Activated naive CD8-positive, alpha-beta T cell treated with anti-CD3 and anti-CD28 coated beads, Interleukin-2, amount 10 ng/mL, durations not matched to agents 7 days and 5 days (primary cell): ENCODE results near the gene ZNF778. TPM values are rescaled to one million over a fixed set of nuclear protein-coding genes. Genes with fewer than 3 reads are reported as not detected.

Experiments
- ATAC-seq: fragments of 150-1000 bp; cut with Tn5 transposase; one replicate; pipeline ENCODE4 v1.10.0; 2021; ENCODE audit warnings: low read depth, moderate library complexity
- POLR2A ChIA-PET: fragments of 350-600 bp; sonication (Branson Sonifier 250); formaldehyde crosslinking; loops from one replicate; lab custom pipeline; 2021; ENCODE audit warnings: antibody characterized with exemption; lab: Charles Lee
- DNase-seq: peaks from one replicate; pipeline ENCODE4 v3.0.0; 2021
- H3K27ac Mint-ChIP-seq: one replicate; pipeline ENCODE4 v1.8.0; 2022; ENCODE audit warnings: mild to moderate bottlenecking, mixed read lengths
- H3K27me3 Mint-ChIP-seq: one replicate; pipeline ENCODE4 v1.8.0; 2022; ENCODE audit warnings: mild to moderate bottlenecking, moderate library complexity, mixed read lengths
- H3K36me3 Mint-ChIP-seq: one replicate; pipeline ENCODE4 v1.8.0; 2021; ENCODE audit warnings: mild to moderate bottlenecking, mixed read lengths
- H3K4me1 Mint-ChIP-seq: one replicate; pipeline ENCODE4 v1.8.0; 2021; ENCODE audit warnings: mixed read lengths
- H3K4me3 Mint-ChIP-seq: one replicate; pipeline ENCODE4 v1.8.0; 2022; ENCODE audit warnings: mild to moderate bottlenecking, moderate library complexity, mixed read lengths
- H3K9me3 Mint-ChIP-seq: one replicate; pipeline ENCODE4 v1.8.0; 2021; ENCODE audit warnings: mixed read lengths
- total RNA-seq, 2 experiments: library from RNA; stranded (reverse); gene quantifications; one replicate each; pipeline ENCODE4 v1.2.3, GENCODE V29; 2021

ZNF778 gene
- total RNA-seq = 10 to 100 TPM in 1 of 2 experiments, 1 to 10 TPM in 1; 9.0 to 10.4 TPM

- POLR2A ChIA-PET = interaction anchor here (0.6 to 1.6 kb wide), 13 partner anchors 23 to 755 kb away, joined by 3 to 11 read pairs (median 3); partner anchors contain the start of genes APRT, CDH15, GALNS and TRAPPC2L
- DNase-seq = peak; percentile 88
- peak within 1 kb of the TSS; percentile 91 for H3K4me3 Mint-ChIP-seq
- peaks cover 18% of the 10 kb centered on the region for H3K4me1 Mint-ChIP-seq
- ATAC-seq = peak; percentile 83
- peak within 1 kb of the TSS; percentile 92 for H3K27ac Mint-ChIP-seq
- peaks cover 8% of the 10 kb centered on the region for H3K36me3 Mint-ChIP-seq
- peaks cover 3% of the 10 kb centered on the region for H3K27me3 Mint-ChIP-seq
- no peaks in the 10 kb centered on the region for H3K9me3 Mint-ChIP-seq
Measured at GRCh38 chr16:89217388-89218191, at the start of gene ZNF778. TSS of gene ZNF778 (plus strand) at chr16:89217703. CDS start at chr16:89221128, 3,425 bp downstream.

GRCh38 chr16:89168381-89169189 is 48.9 kb upstream of the ZNF778 start:
- Mint-ChIP-seq H3K36me3 (no peaks in the 10 kb centered on the region), H3K4me1 (peaks cover 5% of the 10 kb centered on the region), H3K27ac (no peak overlapping the region), H3K27me3 (peaks cover 7% of the 10 kb centered on the region), H3K4me3 (no peak overlapping the region), H3K9me3 (no peaks in the 10 kb centered on the region)
- no peak for ATAC-seq
- DNase-seq = no peak
- POLR2A ChIA-PET = no interaction called here

DNA sequence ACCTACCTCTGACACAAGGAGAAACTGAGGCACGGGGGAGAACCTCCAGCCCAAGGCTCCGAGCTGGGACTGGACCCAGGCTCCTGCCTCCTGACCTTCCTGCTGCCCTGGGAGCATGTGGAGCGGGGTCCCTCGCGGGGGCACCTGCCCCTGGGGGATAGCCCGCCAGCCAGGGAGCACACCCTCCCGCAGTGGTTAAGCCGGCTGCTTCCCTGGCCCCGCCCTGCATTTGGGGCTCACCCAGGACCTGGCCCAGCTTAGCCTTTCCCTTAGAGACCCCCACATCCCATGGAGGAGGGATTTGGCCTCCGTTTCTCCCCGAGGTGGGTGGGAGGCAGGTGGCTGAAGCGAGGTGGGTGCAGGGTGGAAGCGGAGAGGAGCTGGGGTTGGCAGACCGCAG is 47.7 kb upstream of the ZNF778 start:
- H3K4me3 Mint-ChIP-seq = no peak overlapping the region
- ATAC-seq (no peak), DNase-seq (no peak)
- H3K9me3 Mint-ChIP-seq = no peaks in the 10 kb centered on the region
- peaks cover 5% of the 10 kb centered on the region for H3K4me1 Mint-ChIP-seq
- no peaks in the 10 kb centered on the region for H3K36me3 Mint-ChIP-seq
- H3K27ac Mint-ChIP-seq = no peak overlapping the region
- POLR2A ChIA-PET = no interaction called here
- H3K27me3 Mint-ChIP-seq = peaks cover 7% of the 10 kb centered on the region

GRCh38 chr16:89170346-89171215 is 46.9 kb upstream of the ZNF778 start:
- ATAC-seq (peak; percentile 2), DNase-seq (no peak)
- Mint-ChIP-seq H3K4me3 (peak overlapping the region; percentile 71), H3K36me3 (no peaks in the 10 kb centered on the region), H3K9me3 (no peaks in the 10 kb centered on the region), H3K27me3 (peaks cover 7% of the 10 kb centered on the region), H3K4me1 (peaks cover 5% of the 10 kb centered on the region), H3K27ac (peak overlapping the region; percentile 51)
- POLR2A ChIA-PET = interaction anchor here (0.7 to 1.4 kb wide), 3 partner anchors 47 to 314 kb away, joined by 3 to 5 read pairs (median 4); partner anchors contain the start of genes ACSF3, GALNS, TRAPPC2L and ZNF778

DNA sequence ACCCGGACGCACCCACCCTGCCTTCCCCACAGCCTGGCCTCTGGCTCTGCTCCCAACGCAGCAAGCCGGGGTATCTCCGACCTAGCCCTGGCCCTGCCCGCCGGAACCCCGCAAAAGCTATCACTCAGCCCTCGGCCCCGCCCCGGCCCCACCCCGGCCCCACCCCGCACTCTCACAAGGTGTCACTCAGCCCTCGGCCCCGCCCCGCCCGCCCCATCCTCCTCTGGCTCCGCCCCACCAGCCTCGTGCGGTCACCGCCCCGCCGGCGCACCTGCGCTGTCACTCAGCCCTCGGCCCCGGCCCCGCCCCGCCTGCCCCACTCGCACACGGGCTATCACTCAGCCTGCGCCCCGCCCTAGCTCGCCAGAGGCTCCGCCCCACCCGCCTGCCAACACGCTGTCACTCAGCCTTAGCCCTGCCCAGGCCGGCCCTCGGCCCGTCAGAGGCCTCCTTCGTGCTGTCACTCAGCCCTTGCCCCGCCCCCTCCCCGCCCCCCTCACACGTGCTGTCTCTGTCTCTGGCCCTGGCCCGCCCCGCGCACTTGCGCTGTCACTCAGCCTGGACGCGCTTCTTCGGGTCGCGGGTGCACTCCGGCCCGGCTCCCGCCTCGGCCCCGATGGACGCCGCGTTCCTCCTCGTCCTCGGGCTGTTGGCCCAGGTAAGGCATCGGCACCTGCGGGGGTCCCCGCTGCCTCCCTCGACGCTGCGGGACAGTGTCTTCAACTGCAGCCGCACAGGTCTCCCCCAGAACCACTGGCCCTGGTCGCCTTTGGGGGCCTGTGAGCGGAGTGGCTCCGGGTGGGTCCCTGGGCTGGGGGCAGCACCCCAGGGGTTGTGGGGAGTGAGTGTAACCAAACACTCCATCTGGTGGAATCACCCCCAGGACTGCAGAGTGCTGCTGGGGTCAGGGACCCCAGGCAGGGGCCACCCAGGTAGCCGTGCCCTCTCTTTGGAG is 46.0 kb upstream of the ZNF778 start, which contains the start of gene CDH15:
CDH15 (plus strand) TSS at position 533 of the 955 bp plus-strand sequence; CDS start at position 617, 84 bp downstream.
- peak; percentile 92 for DNase-seq
- POLR2A ChIA-PET = interaction anchor here (0.7 to 1.4 kb wide), 3 partner anchors 46 to 315 kb away, joined by 3 to 5 read pairs (median 4); partner anchors contain the start of genes ACSF3, GALNS, TRAPPC2L and ZNF778
- Mint-ChIP-seq H3K27ac (peak within 1 kb of the TSS; percentile 51), H3K4me3 (peak within 1 kb of the TSS; percentile 71), H3K4me1 (peaks cover 5% of the 10 kb centered on the region), H3K36me3 (no peaks in the 10 kb centered on the region), H3K9me3 (no peaks in the 10 kb centered on the region), H3K27me3 (peaks cover 7% of the 10 kb centered on the region)
- ATAC-seq = peak; percentile 95

DNA sequence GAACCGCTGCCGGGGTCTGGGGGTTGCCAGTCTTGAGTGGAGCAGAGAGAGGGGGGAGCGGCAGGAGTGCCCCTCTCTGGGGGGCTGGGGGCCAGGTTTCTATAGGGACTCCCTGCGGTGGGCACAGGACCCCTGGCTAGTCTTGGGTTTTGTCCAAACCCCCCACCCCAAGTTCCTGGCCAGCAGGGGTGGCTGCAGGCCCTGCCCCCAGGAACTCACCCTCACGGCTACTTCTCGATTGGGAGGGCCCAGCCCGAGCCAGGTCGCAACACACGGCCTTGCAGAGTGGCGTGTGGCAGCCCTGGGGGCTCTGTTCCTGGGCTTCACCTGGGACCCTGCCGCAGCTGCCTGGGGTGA is 45.4 kb upstream of the ZNF778 start:
- DNase-seq (no peak), ATAC-seq (no peak)
- Mint-ChIP-seq H3K27ac (no peak overlapping the region), H3K4me1 (peaks cover 5% of the 10 kb centered on the region), H3K4me3 (no peak overlapping the region), H3K9me3 (no peaks in the 10 kb centered on the region), H3K27me3 (peaks cover 7% of the 10 kb centered on the region), H3K36me3 (no peaks in the 10 kb centered on the region)
- POLR2A ChIA-PET = no interaction called here

- DNase-seq (no peak), ATAC-seq (no peak)
- peaks cover 7% of the 10 kb centered on the region for H3K27me3 Mint-ChIP-seq
- H3K27ac Mint-ChIP-seq = no peak overlapping the region
- H3K4me3 Mint-ChIP-seq = no peak overlapping the region
- H3K4me1 Mint-ChIP-seq = peaks cover 5% of the 10 kb centered on the region
- POLR2A ChIA-PET = no interaction called here
- H3K9me3 Mint-ChIP-seq = no peaks in the 10 kb centered on the region
- H3K36me3 Mint-ChIP-seq = no peaks in the 10 kb centered on the region
Measured at GRCh38 chr16:89172528-89173173, 44.9 kb upstream of the ZNF778 start.

- POLR2A ChIA-PET = interaction anchor here (1.1 kb wide), 1 partner anchor 362 kb away, joined by 3 read pairs; the partner anchor contains the start of gene APRT
- no peak overlapping the region for H3K27ac Mint-ChIP-seq
- DNase-seq = no peak
Measured at GRCh38 chr16:89173174-89173921, 44.2 kb upstream of the ZNF778 start.

GRCh38 chr16:89174055-89174827 is 43.3 kb upstream of the ZNF778 start:
- ATAC-seq (no peak), DNase-seq (no peak)
- H3K27ac Mint-ChIP-seq = no peak overlapping the region
- H3K4me1 Mint-ChIP-seq = peaks cover 5% of the 10 kb centered on the region
- peaks cover 4% of the 10 kb centered on the region for H3K27me3 Mint-ChIP-seq
- POLR2A ChIA-PET = interaction anchor here (1.1 kb wide), 1 partner anchor 363 kb away, joined by 3 read pairs; the partner anchor contains the start of gene APRT
- no peaks in the 10 kb centered on the region for H3K9me3 Mint-ChIP-seq
- H3K4me3 Mint-ChIP-seq = no peak overlapping the region
- no peaks in the 10 kb centered on the region for H3K36me3 Mint-ChIP-seq

More at GRCh38 chr16:89173174-89173921, 44.2 kb upstream of the ZNF778 start:
- Mint-ChIP-seq H3K4me3 (no peak overlapping the region), H3K9me3 (no peaks in the 10 kb centered on the region), H3K27me3 (peaks cover 7% of the 10 kb centered on the region), H3K4me1 (peaks cover 5% of the 10 kb centered on the region), H3K36me3 (no peaks in the 10 kb centered on the region)
- ATAC-seq = no peak

GRCh38 chr16:89174877-89175276 is 42.6 kb upstream of the ZNF778 start:
- DNase-seq = no peak
- Mint-ChIP-seq H3K4me1 (peaks cover 5% of the 10 kb centered on the region), H3K4me3 (no peak overlapping the region), H3K9me3 (no peaks in the 10 kb centered on the region), H3K27me3 (peaks cover 4% of the 10 kb centered on the region), H3K27ac (no peak overlapping the region), H3K36me3 (no peaks in the 10 kb centered on the region)
- POLR2A ChIA-PET = no interaction called here
- ATAC-seq = no peak
